ENCODE data around the gene MORN1. TPM values are rescaled to one million over a fixed set of nuclear protein-coding genes. Genes with fewer than 3 reads are reported as not detected.
"Not testable (repeated sequence)": the region's sequence is repeated elsewhere in the genome, so short reads cannot be mapped to it uniquely, and the experiment has no call there.

MORN1 gene
- total and polyA plus RNA-seq, 10 of the 15 experiments (the other 5 are each of a cell fraction or from before 2014, with no cell fraction given), result 0.76 to 7.9 (median 5.5) TPM

- TF ChIP-seq, protein P1, sequence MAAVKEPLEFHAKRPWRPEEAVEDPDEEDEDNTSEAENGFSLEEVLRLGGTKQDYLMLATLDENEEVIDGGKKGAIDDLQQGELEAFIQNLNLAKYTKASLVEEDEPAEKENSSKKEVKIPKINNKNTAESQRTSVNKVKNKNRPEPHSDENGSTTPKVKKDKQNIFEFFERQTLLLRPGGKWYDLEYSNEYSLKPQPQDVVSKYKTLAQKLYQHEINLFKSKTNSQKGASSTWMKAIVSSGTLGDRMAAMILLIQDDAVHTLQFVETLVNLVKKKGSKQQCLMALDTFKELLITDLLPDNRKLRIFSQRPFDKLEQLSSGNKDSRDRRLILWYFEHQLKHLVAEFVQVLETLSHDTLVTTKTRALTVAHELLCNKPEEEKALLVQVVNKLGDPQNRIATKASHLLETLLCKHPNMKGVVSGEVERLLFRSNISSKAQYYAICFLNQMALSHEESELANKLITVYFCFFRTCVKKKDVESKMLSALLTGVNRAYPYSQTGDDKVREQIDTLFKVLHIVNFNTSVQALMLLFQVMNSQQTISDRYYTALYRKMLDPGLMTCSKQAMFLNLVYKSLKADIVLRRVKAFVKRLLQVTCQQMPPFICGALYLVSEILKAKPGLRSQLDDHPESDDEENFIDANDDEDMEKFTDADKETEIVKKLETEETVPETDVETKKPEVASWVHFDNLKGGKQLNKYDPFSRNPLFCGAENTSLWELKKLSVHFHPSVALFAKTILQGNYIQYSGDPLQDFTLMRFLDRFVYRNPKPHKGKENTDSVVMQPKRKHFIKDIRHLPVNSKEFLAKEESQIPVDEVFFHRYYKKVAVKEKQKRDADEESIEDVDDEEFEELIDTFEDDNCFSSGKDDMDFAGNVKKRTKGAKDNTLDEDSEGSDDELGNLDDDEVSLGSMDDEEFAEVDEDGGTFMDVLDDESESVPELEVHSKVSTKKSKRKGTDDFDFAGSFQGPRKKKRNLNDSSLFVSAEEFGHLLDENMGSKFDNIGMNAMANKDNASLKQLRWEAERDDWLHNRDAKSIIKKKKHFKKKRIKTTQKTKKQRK (IDR thresholded peaks at IDR 0.05; ENCODE audit: low read depth, low read length), result no peak
- TF ChIP-seq EED (IDR thresholded peaks at IDR 0.05; ENCODE audit: low read depth), result no peak
- no peak for TF ChIP-seq SUZ12 (IDR thresholded peaks at IDR 0.05; ENCODE audit: unreplicated experiment)
- TF ChIP-seq PML (IDR thresholded peaks at IDR 0.05; ENCODE audit: low read length), result no peak
- no peak for TF ChIP-seq ZNF217 (IDR thresholded peaks at IDR 0.05)
- no peak for TF ChIP-seq JUNB (IDR thresholded peaks at IDR 0.05)
- no peak for TF ChIP-seq SP1 (IDR thresholded peaks at IDR 0.05; ENCODE audit: low read depth, low read length)
- TF ChIP-seq STAT1 (conservative IDR thresholded peaks at IDR 0.05), result no peak
- no peak for TF ChIP-seq PBX3 (IDR thresholded peaks at IDR 0.05; ENCODE audit: insufficient replicate concordance, low read depth, low read length)
Observed at GRCh38 chr1:2334883-2335534, 56.3 kb downstream of the MORN1 start (continued).

DNA sequence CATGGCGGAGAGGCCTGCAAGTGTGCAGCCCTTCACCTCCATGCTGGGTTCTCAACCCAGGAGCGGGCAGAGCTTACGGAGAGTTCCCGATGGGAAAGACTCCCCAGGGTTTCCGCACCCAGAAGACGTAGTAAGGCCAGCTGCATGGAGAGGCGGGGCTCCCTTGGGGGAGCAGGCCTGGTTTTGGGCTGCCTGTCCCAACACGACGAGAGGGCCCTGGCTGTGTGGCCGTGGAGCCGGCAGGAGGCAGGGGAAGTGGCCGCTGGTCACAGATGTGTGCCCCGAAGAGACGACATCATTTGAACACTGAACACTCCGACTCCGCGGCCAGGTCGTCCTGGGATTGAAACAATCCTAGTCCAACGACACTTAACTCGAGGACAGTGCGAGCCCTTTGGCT, 57.0 kb downstream of the MORN1 start:
- RAD21 ChIA-PET (ENCODE audit: unreplicated experiment), result no interaction called here
- Histone ChIP-seq H3K36me3 (ENCODE audit: control insufficient read depth in 2 of 2, insufficient read depth in 2 of 2, low read length in 1 of 2) (no peaks in the 10 kb centered on the region), H4K20me1 (ENCODE audit: control insufficient read depth, insufficient read depth) (no peaks in the 10 kb centered on the region), H3K27ac (ENCODE audit: control insufficient read depth, insufficient read depth) (no peak overlapping the region), H2AFZ (ENCODE audit: control insufficient read depth, low read depth, low read length) (no peak overlapping the region), H3K9ac (ENCODE audit: control insufficient read depth, insufficient read depth, low read length) (no peak overlapping the region), H3K79me2 (ENCODE audit: control insufficient read depth, insufficient read depth, low read length) (no peaks in the 10 kb centered on the region), H3K27me3 (replicated peaks in 1 of 2; ENCODE audit: control insufficient read depth in 2 of 2, insufficient read depth in 2 of 2, low read length in 1 of 2) (no peaks in the 10 kb centered on the region), H3K9me3 (replicated peaks; ENCODE audit: control insufficient read depth, insufficient read depth, low read length) (no peaks in the 10 kb centered on the region), H3K4me1 (ENCODE audit: control insufficient read depth, insufficient read depth, low read length) (no peaks in the 10 kb centered on the region), H3K4me2 (ENCODE audit: control insufficient read depth, insufficient read depth) (no peak overlapping the region), H3K4me3 (no peak overlapping the region)
- ATAC-seq, result no peak
- in situ Hi-C loops (cut with MboI) (no loop called here), intact Hi-C loops (cut with micrococcal nuclease; ENCODE audit: unreplicated experiment) (no loop called here)
- CTCF ChIA-PET, result no interaction called here
- FAIRE-seq, result no peak
- no TSS peak for BruUV-seq (replicated peaks)
- POLR2A ChIA-PET, result no interaction called here
- 72% methylated on average over 20 of the region's 21 CpGs for WGBS (ENCODE audit: insufficient coverage, insufficient replicate concordance, low lambda C conversion rate, missing lambda C conversion rate)
- SMC1A ChIA-PET (ENCODE audit: uncharacterized antibody, unreplicated experiment), result no interaction called here
- no peak for DNase-seq (ENCODE audit: low read depth, low spot score)
- no peak for TF ChIP-seq ZSCAN29 (IDR thresholded peaks at IDR 0.05)

DNA sequence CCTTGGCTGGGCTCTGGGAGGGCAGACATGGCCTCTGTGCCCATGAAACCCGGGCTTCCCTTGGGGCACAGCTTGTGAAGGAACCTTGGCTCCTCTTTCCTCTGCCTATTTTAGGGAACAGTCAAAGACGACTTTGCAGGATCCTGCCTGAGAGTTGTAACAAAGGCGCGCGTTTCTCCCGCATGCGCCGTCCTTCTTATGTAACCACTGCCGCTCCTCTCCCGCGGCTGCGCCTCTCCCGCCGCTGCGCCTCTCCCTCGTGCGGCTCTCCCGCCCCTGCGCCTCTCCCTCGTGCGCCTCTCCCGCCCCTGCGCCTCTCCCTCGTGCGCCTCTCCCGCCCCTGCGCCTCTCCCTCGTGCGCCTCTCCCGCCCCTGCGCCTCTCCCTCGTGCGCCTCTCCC, 59.8 kb downstream of the MORN1 start:
- H3K79me2 ChIP-seq (ENCODE audit: control insufficient read depth, insufficient read depth, low read length); H3K27me3 ChIP-seq (replicated peaks in 1 of 2; ENCODE audit: control insufficient read depth in 2 of 2, insufficient read depth in 2 of 2, low read length in 1 of 2); H3K4me2 ChIP-seq (ENCODE audit: control insufficient read depth, insufficient read depth); RAD21 ChIA-PET (ENCODE audit: unreplicated experiment); H3K4me3 ChIP-seq; intact Hi-C loops (cut with micrococcal nuclease; ENCODE audit: unreplicated experiment); H2AFZ ChIP-seq (ENCODE audit: control insufficient read depth, low read depth, low read length); H4K20me1 ChIP-seq (ENCODE audit: control insufficient read depth, insufficient read depth); H3K36me3 ChIP-seq (ENCODE audit: control insufficient read depth in 2 of 2, insufficient read depth in 2 of 2, low read length in 1 of 2); SMC1A ChIA-PET (ENCODE audit: uncharacterized antibody, unreplicated experiment); POLR2A ChIA-PET; FAIRE-seq; H3K27ac ChIP-seq (ENCODE audit: control insufficient read depth, insufficient read depth); H3K9me3 ChIP-seq (replicated peaks; ENCODE audit: control insufficient read depth, insufficient read depth, low read length); DNase-seq (ENCODE audit: low read depth, low spot score); ATAC-seq; BruUV-seq (replicated peaks); H3K9ac ChIP-seq (ENCODE audit: control insufficient read depth, insufficient read depth, low read length); in situ Hi-C loops (cut with MboI); H3K4me1 ChIP-seq (ENCODE audit: control insufficient read depth, insufficient read depth, low read length): not testable (repeated sequence)
- CTCF ChIA-PET, result interaction anchor here (1.0 kb wide), 1 partner anchor 137 kb away, joined by 3 read pairs; the partner anchor contains the start of gene FAAP20
- WGBS (ENCODE audit: insufficient coverage, insufficient replicate concordance, low lambda C conversion rate, missing lambda C conversion rate), result 72% methylated on average over 15 of the region's 33 CpGs

Data from GM12878 (cell line).